NCI-H345 treated with DMSO at 0.1 percent for 48 hours (cell line): ENCODE results near the gene TGFA.
"Not testable (repeated sequence)": the region's sequence is repeated elsewhere in the genome, so short reads cannot be mapped to it uniquely, and the experiment has no call there.

Source experiments
- DNase-seq: peaks from one replicate; lab custom pipeline; 2025; ENCODE audit not compliant: unreplicated experiment; lab: John Stamatoyannopoulos, UW

The TGFA gene

DNA sequence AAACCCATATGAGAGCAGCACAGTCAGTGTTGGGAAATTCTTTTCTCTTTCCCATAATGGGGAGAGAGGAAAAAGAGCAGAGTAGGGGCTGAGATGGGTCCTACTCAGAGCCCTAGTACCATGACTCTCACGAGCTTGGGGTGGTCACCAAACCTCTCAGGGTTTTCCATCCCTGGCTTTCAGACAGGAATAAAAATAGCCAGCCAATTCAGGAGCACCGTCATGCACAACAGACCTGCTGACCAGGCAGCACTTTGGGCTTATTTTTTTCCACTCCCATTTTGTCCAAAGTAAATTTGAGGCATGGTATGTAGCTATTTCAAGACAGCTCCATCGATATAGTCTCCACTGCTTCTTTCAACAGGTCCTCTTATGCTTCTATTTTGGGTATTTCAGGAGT is 86.4 kb downstream of the TGFA start:
- no peak for DNase-seq

DNA sequence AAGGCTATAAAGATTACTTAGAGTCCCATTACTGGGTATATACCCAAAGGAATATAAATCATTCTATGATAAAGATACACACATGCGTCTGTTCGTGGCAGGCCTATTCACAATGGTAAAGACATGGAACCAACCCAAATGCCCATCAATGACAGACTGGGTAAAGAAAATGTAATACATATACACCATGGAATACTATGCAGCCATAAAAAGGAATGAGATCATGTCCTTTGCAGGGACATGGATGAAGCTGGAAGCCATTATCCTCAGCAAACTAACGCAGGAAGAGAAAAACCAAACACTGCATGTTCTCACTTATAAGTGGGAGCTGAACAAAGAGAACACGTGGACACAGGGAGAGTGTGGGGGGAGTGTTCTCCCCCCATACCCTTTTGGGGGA is 87.0 kb downstream of the TGFA start:
- DNase-seq = not testable (repeated sequence)

DNA sequence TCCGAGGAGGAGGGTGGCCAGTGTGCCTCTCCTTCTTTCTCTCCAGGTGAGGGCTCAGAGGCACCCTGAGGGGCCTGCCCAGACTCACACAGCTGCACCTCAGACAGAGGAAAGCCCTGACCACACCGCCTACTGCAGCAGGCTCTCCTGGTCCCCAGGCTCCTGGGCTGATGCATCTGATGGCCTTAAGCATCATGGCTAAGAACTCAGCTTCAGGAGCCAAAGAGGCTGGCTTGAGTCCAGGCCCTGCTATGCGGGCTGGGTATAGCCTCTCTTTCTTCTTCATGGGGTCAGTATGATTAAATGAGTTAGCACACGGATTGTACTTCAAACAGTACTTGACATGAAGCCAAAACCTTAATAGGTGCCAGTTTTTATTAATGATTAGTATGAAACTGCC is 89.6 kb downstream of the TGFA start:
- no peak for DNase-seq

GRCh38 chr2:70463581-70463980 is 90.0 kb downstream of the TGFA start:
- no peak for DNase-seq

GRCh38 chr2:70461981-70462876 is 91.4 kb downstream of the TGFA start:
- no peak for DNase-seq

GRCh38 chr2:70461414-70461813 is 92.2 kb downstream of the TGFA start:
- no peak for DNase-seq

- no peak for DNase-seq
Observed at GRCh38 chr2:70460333-70460732, 93.3 kb downstream of the TGFA start.

GRCh38 chr2:70458661-70459060 is 95.0 kb downstream of the TGFA start:
- DNase-seq = no peak

DNA sequence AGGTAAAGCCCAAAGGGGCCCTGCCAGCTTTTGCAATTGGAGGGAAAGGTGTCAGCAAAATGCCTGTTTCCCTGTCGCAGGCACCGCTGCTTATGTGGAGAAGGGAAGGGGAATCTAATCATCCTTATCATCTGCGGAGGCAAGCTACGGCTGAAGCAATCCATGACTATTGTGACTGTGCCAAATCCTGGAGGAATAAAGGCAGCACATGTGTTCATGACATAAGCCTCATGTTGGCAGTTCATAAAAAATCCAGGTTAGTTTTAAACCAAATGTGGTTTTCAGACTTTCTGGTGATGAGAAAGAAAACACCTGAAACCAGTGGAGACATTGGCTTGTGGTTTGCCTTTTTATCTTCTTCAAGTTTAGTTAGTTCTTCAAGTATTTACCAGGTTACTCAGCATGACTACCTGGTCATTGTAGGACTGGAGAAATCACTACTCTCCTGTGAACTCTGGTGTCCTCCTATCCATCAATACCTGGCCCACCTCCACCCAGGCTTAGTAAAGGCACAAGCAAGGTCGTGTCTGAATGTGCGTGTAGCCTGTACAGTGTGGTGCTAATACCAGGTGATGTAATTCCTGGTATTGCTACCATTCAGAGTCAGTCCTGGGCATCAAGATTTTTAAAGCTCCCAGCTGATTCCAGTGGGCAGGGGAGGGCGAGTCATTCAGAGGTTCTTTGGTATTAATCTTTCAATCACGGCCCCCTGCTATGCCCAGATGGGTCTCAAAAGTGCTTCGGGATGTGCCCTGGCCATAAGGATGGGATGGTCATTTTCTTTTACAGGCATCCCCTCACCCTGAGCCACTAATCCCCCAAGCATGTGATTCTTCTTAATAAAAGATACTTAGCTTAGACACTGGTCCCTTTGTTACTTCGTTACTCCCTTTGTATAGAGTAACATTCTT is 96.8 kb downstream of the TGFA start:
- DNase-seq = no peak

DNA sequence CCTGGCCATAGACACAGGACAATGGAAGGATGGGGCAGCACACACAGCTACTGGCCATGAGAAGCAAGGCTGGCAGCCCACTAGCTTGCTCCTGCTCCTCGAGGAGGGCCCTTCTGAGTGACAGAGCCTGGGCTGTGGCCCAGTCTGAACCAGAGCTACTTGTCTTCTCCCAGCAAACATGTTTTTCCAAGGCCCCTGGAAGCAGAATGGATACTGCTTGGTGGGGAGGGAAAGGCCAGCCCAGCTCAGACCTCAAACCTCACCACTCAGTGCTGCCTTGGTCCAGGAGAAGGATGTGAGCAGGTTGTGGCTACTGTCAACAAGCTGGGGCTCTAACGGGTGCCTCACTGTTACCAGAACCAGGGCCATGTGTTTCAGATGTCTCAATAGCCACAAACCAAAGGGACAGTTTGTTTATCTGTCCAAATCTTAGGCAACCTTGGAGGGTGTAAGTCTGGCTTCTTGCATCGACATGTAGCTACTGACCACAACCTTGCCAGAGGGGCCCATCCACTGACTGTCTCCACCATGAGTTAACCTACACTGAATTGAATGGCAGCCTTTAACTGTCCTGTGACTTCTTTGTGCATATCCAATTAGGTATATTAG is 98.6 kb downstream of the TGFA start:
- DNase-seq = no peak

GRCh38 chr2:70450641-70451250 is 102.9 kb downstream of the TGFA start:
- DNase-seq = no peak

- no peak for DNase-seq
Observed at GRCh38 chr2:70448041-70448440, 105.6 kb downstream of the TGFA start.

DNA sequence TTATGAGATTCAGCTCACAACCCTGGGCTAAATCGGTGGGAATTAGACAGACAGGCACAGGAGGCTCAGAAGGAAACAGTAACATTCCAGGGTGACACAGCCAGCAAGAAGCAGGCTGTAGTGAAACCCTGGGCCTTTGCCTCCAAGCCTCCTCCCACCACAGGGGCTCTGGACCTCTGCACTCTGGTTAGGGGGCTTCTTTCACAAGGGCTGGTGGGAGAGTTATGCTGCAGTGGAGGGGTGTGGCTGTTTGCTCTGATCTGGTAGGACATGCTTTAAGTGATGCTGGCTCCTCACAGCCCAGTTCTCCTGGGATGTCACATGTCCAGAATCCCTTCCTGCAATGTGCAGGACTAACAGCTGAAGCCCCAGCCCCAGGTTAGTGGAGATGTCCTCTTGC is 109.9 kb downstream of the TGFA start:
- no peak for DNase-seq

GRCh38 chr2:70443078-70443465 is 110.6 kb downstream of the TGFA start:
- DNase-seq = no peak

GRCh38 chr2:70442301-70443077 is 111.1 kb downstream of the TGFA start:
- no peak for DNase-seq

DNA sequence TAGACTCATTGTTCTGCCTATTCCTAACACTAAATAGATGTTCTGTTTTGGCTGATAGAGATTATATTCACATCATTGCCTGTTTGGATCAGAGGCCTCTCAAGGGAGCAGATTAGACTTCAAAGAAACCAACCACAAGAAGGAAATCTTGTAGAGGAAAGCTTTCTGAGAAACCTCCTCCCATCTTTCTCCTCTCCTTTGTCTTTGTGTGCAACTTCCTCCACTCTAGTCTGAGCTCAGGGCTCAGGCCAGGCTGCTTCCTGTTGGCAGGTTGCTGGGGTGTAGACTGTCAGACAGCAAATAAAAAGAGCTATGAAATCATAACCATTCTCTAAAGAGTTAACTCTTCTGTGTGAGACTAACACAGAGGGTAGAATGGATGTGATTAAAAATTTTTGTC is 113.0 kb downstream of the TGFA start:
- no peak for DNase-seq

DNA sequence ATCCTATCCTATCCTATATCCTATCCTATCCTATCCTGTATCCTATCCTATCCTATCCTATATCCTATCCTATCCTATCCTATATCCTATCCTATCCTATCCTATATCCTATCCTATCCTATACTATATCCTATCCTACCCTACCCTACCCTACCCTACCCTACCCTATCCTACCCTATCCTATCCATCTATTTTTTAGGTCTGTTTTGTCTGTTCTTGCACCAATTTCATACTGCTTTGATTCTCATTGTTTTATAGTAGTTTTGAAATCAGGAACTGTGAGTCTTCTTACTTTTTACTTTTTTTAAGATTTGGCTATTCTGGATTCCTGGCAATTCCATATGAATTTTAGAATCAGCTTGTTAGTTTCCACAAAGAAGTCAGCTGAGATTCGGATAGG is 118.5 kb downstream of the TGFA start:
- no peak for DNase-seq

DNA sequence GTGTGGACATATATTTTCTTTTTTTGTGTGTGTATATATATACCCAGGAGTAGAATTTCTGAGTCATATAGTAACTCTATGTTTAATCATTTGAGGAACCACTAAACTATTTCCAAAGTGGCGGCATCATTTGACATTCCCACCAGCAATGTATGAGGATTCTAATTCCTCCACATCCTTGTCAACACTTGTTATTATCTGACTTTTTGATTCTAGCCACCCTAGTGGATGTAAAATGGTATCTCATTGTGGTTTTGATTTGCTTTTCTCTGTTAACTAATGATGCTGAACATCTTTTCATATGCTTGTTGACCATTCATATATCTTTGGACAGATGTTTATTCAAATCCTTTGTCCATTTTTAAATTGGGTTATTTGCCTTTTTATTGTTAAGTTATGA is 120.3 kb downstream of the TGFA start:
- no peak for DNase-seq

DNA sequence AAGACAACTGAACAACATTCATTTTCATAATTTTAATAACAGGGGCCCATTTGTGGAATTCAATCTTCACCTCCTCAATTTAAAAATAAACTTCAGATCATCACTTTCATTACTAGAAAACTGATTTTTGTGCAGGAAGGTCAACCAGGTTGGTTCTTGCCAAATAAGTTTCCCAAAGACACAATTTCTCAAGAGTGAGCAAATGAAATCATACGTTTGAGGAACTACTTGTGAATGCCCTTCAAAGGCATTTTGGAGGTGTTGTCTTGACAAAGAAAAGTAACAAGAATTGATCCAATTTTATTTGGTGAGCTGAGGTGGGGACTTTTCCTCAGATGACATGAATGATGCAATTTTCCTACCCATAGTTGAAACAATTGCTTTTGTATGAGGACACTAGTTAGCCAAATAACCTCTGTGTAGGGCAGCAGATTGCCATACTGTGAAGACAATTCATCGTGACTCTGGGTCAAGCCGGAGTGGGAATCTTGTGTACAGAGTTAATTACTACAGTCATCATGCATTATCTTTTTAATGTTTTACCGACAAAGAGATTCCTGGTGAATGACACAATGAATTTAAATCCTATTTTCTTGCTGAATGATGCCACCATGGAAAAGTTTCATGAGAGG is 121.8 kb downstream of the TGFA start:
- no peak for DNase-seq

GRCh38 chr2:70426341-70426740 is 127.3 kb downstream of the TGFA start:
- no peak for DNase-seq
